Neural progenitor cell (in vitro differentiated cells): Measurements from ENCODE around the gene SUGCT. TPM values are rescaled to one million over a fixed set of nuclear protein-coding genes. Genes with fewer than 3 reads are reported as not detected.
"Not testable (repeated sequence)": the region's sequence is repeated elsewhere in the genome, so short reads cannot be mapped to it uniquely, and the experiment has no call there.

ENCODE experiments used
- DNase-seq: peaks from one replicate; pipeline ENCODE4 v3.0.0-alpha.2; 2016; ENCODE audit warnings: low spot score
- H2AFZ ChIP-seq: fragments of 200-600 bp; sonication (generic); replicated peaks from 2 replicates; pipeline ENCODE4 v1.6.1; 2016; ENCODE audit warnings: antibody characterized with exemption
- H3F3A ChIP-seq: fragments of 200-600 bp; sonication (generic); 2 replicates; pipeline ENCODE4 v1.6.1; 2016; ENCODE audit warnings: antibody characterized with exemption, low read depth
- H3K27ac ChIP-seq: fragments of 200-600 bp; sonication (generic); 2 replicates; pipeline ENCODE4 v1.5.1; 2016; ENCODE audit warnings: mild to moderate bottlenecking
- H3K27me3 ChIP-seq: fragments of 200-600 bp; sonication (generic); 2 replicates; pipeline ENCODE4 v1.6.1; 2016; ENCODE audit warnings: mild to moderate bottlenecking, moderate library complexity
- H3K36me3 ChIP-seq: fragments of 200-600 bp; sonication (generic); 2 replicates; pipeline ENCODE4 v1.5.1; 2016
- H3K4me1 ChIP-seq: fragments of 200-600 bp; sonication (generic); 2 replicates; pipeline ENCODE4 v1.6.1; 2016; ENCODE audit warnings: mixed run types
- H3K4me2 ChIP-seq: fragments of 200-600 bp; sonication (generic); 2 replicates; pipeline ENCODE4 v1.6.1; 2016
- H3K4me3 ChIP-seq: fragments of 200-600 bp; sonication (generic); 2 replicates; pipeline ENCODE4 v1.5.1; 2016
- H3K79me2 ChIP-seq: fragments of 200-600 bp; sonication (generic); 2 replicates; pipeline ENCODE4 v1.6.1; 2016; ENCODE audit warnings: low read depth
- H3K9ac ChIP-seq: fragments of 200-600 bp; sonication (generic); 2 replicates; pipeline ENCODE4 v1.6.1; 2016
- H3K9me3 ChIP-seq: fragments of 200-600 bp; sonication (generic); 2 replicates; pipeline ENCODE4 v1.5.1; 2016; ENCODE audit warnings: low read depth
- H4K20me1 ChIP-seq: fragments of 200-600 bp; sonication (generic); 2 replicates; pipeline ENCODE4 v1.6.1; 2016; ENCODE audit warnings: low read depth
- H3K27ac Mint-ChIP-seq: 3 replicates; pipeline ENCODE4 v1.8.0; 2021; ENCODE audit warnings: mixed read lengths
- H3K27me3 Mint-ChIP-seq: 2 replicates; pipeline ENCODE4 v1.8.0; 2022; ENCODE audit warnings: low read depth, mild to moderate bottlenecking, inconsistent platforms, moderate library complexity, mixed read lengths; ENCODE audit not compliant: insufficient read depth
- H3K36me3 Mint-ChIP-seq: 3 replicates; pipeline ENCODE4 v1.8.0; 2021; ENCODE audit warnings: mixed read lengths
- H3K4me1 Mint-ChIP-seq: 3 replicates; pipeline ENCODE4 v1.8.0; 2021; ENCODE audit warnings: mixed read lengths
- H3K4me3 Mint-ChIP-seq: 3 replicates; pipeline ENCODE4 v1.8.0; 2021; ENCODE audit warnings: mild to moderate bottlenecking, moderate library complexity, mixed read lengths
- H3K9me3 Mint-ChIP-seq: 3 replicates; pipeline ENCODE4 v1.8.0; 2020; ENCODE audit warnings: mixed read lengths
- CTCF ChIP-seq: fragments of 200-600 bp; sonication (generic); IDR thresholded peaks from 2 replicates; pipeline ENCODE4 v1.5.1; 2017; ENCODE audit warnings: antibody characterized with exemption, mild to moderate bottlenecking
- EZH2 ChIP-seq: fragments of 200-600 bp; sonication (generic); IDR thresholded peaks from 2 replicates; pipeline ENCODE4 v1.6.1; 2017; ENCODE audit warnings: antibody characterized with exemption, mild to moderate bottlenecking, moderate library complexity
- EZH2phosphoT487 ChIP-seq: fragments of 200-600 bp; sonication (generic); IDR thresholded peaks from 2 replicates; pipeline ENCODE4 v1.6.1; 2017; ENCODE audit warnings: antibody characterized with exemption
- total RNA-seq: library from RNA; depleted of rRNA; stranded (reverse); fragments of >200 nt; gene quantifications from 2 replicates; pipeline ENCODE4 v1.2.3, GENCODE V29; 2015; ENCODE audit warnings: low replicate concordance

The SUGCT gene
- total RNA-seq, 1 donor from 2014 or later, result 10.1 TPM

- H3K4me3 Mint-ChIP-seq, H3K27ac Mint-ChIP-seq, H4K20me1 ChIP-seq, H3K4me1 ChIP-seq, DNase-seq, H3F3A ChIP-seq, H3K79me2 ChIP-seq, H3K9ac ChIP-seq, H3K27me3 ChIP-seq, H2AFZ ChIP-seq, H3K4me1 Mint-ChIP-seq, H3K36me3 Mint-ChIP-seq, H3K9me3 ChIP-seq, H3K36me3 ChIP-seq, H3K27ac ChIP-seq, H3K4me3 ChIP-seq, H3K4me2 ChIP-seq, H3K9me3 Mint-ChIP-seq, H3K27me3 Mint-ChIP-seq: not testable (repeated sequence)
These were observed 38.3 kb downstream of the SUGCT start for GRCh38 chr7:40173121-40173520.

GRCh38 chr7:40175256-40175655, 40.5 kb downstream of the SUGCT start:
- H3F3A ChIP-seq, H3K79me2 ChIP-seq, H3K4me3 ChIP-seq, H3K4me3 Mint-ChIP-seq, H3K9me3 Mint-ChIP-seq, H3K9ac ChIP-seq, H3K36me3 ChIP-seq, H3K4me1 Mint-ChIP-seq, H3K27me3 ChIP-seq, H3K4me2 ChIP-seq, H3K9me3 ChIP-seq, H3K36me3 Mint-ChIP-seq, H2AFZ ChIP-seq, H3K27ac Mint-ChIP-seq, DNase-seq, H3K4me1 ChIP-seq, H3K27ac ChIP-seq, H3K27me3 Mint-ChIP-seq, H4K20me1 ChIP-seq: not testable (repeated sequence)

- Histone ChIP-seq H3K79me2 (no peaks in the 10 kb centered on the region), H3F3A (no peaks in the 10 kb centered on the region), H3K4me3 (no peak overlapping the region), H2AFZ (no peak overlapping the region), H3K4me1 (no peaks in the 10 kb centered on the region), H3K27me3 (no peaks in the 10 kb centered on the region), H3K4me2 (no peak overlapping the region), H3K9ac (no peak overlapping the region), H3K9me3 (no peaks in the 10 kb centered on the region), H3K36me3 (no peaks in the 10 kb centered on the region), H4K20me1 (no peaks in the 10 kb centered on the region), H3K27ac (no peak overlapping the region)
- Mint-ChIP-seq H3K9me3 (no peaks in the 10 kb centered on the region), H3K27ac (no peak overlapping the region), H3K27me3 (no peaks in the 10 kb centered on the region), H3K4me3 (no peak overlapping the region), H3K4me1 (no peaks in the 10 kb centered on the region), H3K36me3 (no peaks in the 10 kb centered on the region)
- TF ChIP-seq EZH2, result no peak
- TF ChIP-seq CTCF, result no peak
- TF ChIP-seq EZH2phosphoT487, result no peak
- DNase-seq, result no peak
These were observed 41.1 kb downstream of the SUGCT start for GRCh38 chr7:40175725-40176510.

- H2AFZ ChIP-seq, result no peak overlapping the region
- H3K27ac ChIP-seq, result no peak overlapping the region
- H3K9ac ChIP-seq, result no peak overlapping the region
- H3K4me2 ChIP-seq, result no peak overlapping the region
- no peaks in the 10 kb centered on the region for H3K9me3 Mint-ChIP-seq
- H4K20me1 ChIP-seq, result no peaks in the 10 kb centered on the region
- DNase-seq, result no peak
- no peak overlapping the region for H3K4me3 Mint-ChIP-seq
- H3K9me3 ChIP-seq, result no peaks in the 10 kb centered on the region
- no peaks in the 10 kb centered on the region for H3K4me1 ChIP-seq
- H3K27me3 ChIP-seq, result no peaks in the 10 kb centered on the region
- no peaks in the 10 kb centered on the region for H3K79me2 ChIP-seq
- no peak overlapping the region for H3K27ac Mint-ChIP-seq
- H3K27me3 Mint-ChIP-seq, result no peaks in the 10 kb centered on the region
- no peaks in the 10 kb centered on the region for H3K36me3 ChIP-seq
- H3K4me1 Mint-ChIP-seq, result no peaks in the 10 kb centered on the region
- no peaks in the 10 kb centered on the region for H3F3A ChIP-seq
- no peaks in the 10 kb centered on the region for H3K36me3 Mint-ChIP-seq
- TF ChIP-seq EZH2phosphoT487 (no peak), CTCF (no peak), EZH2 (no peak)
- no peak overlapping the region for H3K4me3 ChIP-seq
These were observed 42.3 kb downstream of the SUGCT start for GRCh38 chr7:40177071-40177470.
